ENCODE measurements around the gene CCDC148.
A peak's percentile ranks its signal among the peaks of the same experiment; 100 is the strongest.
"Not testable (repeated sequence)": the region's sequence is repeated elsewhere in the genome, so short reads cannot be mapped to it uniquely, and the experiment has no call there.

CCDC148 gene

DNA sequence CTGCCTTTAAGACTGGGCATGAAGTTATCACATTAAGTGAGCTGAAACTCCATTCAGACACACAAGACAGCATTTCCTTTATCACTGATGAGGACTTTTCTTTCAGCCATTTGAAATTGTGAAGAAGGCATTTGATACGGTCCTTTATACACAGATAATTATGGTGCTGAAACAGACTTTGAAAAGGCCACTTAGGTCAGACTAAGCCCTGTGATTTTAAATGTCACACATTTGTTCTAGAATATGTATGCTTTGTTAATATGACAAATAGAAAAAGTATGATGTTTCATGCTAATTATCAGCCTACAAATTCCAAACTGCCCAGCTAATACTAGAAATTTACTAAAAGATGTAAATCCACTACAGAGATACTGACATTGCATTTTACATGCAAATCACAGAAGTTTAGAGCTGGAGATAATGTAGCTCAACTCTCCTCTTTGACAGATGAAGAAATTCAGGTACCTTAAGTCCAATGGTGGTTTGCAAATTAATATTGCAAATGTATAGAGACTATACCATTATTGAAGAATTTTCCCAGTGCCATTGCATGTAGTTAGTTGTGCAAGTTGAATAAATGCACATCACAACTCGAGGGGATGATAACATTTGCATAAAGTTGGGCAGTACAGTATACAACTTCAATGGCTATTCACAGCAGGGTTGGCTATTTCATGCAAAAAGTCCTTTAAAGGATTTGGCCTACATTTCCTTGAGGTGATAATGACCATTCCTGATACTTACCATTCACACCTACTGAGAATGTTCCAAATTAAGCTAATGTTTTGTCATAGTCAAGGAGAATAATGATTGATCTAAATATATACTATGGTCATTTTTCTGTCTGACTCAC lies 179.7 kb downstream of the CCDC148 start:
- DNase-seq: no peak

DNA sequence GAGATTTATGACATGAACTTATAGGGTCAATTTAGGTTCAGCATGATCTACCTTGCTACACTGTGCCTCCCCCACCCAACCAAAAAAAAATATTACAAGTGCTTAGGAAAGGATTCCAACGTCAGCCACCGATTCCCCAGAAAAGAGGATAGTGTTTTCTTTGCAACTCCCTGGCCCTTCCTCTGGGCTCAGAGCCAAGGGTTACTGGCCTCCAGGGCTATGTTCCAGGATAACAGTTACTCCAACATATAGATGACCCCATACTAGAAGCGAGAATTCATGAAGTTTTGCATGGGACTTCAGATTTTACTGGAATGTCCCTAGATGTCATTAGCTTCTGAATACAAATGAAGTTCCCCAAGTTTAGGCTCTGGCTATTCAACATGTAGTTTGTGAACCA lies 182.8 kb downstream of the CCDC148 start:
- DNase-seq: no peak

DNA sequence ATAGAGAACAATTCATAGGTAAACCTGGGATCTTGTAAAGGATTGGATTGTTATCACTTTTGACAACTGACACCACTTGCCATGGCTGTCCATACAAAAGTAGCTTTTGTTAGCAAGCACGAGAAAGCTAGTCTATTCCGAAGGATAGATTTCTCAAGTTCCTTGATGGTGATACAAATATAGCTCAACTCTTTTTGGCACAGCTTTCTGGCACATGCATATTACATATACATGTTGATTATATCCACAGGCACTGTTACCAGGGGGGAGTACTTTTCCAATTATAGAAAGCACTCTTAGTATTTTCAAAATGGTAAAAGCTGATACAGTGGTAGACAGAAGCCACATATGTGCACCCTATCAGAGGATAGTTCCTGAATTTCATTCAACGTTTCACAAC lies 186.0 kb downstream of the CCDC148 start:
- no peak for DNase-seq

DNA sequence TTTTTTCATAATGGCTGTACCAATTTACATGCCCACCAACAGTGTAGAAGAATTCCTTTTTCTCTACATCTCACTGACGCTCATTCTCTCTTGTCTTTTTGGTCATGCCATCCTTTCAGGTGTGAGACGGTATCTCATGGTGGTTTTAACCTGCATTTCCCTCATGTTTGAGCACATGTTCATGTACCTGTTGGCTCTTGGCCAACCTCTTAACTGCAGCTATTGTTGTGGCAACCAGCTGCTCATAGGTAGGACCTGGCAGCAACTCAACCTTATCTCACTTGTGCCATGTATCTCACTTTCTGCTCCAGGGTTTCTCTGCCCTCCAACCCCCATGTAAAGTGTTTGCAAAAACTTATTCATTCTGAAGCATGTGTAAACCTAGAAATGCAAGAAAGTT lies 187.4 kb downstream of the CCDC148 start:
- peak; percentile 90 for DNase-seq

DNA sequence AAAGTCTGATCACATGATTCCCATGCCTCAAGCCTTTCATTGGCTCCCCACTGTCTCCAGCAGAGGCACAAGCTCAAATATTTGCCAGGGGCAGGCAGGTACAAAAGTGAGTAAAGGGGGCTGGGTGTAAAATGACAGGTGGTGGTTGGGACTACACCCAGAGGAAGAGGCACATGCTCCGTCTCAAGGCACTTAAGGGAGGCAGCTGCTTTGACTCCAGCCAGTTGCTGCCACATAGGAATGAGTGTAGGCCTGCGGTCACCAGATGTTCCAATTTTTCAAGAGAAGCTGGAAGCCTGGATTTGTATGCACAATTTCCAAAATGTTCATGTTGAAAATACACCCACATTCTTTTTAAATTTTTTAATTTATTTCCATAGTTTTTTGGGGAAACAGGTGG lies 190.4 kb downstream of the CCDC148 start:
- peak; percentile 77 for DNase-seq

DNA sequence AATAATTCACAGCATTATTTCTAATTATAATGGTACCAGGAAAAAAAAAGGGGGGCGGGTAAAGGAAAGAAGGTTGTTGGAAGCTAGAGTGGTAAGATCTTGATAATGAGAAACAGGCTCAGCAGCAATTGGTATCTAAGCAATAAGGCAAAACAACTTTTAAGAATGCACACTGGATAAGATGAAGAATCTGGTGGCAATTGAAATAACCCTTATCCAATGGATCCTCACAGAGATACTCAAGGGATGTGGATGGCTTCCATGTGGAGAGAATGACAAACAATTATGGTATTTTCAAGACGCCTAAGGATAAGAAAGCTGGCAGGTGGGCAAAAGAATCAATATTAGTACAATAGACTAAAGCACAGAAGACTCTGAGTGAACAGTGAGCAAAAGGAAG lies 201.3 kb downstream of the CCDC148 start:
- no peak for DNase-seq

DNA sequence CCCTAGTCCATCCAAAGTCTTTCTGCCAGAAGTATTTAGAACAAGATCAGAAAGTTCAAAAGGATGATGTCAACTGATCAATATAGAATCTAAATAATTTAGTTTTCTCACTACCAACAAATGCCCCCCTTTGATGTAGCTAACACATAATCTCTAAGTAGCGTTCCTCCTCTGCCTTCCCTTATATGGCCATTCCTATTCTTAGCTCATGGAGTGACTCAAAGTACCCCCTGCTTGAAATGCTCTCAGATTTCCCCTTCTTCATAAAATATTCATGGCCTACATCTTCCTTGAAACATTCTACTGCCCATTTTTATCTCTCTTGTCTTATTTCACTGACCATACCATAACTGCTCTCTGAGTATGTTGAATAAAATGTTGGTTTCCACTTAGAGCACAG lies 203.4 kb downstream of the CCDC148 start:
- no peak for DNase-seq

DNA sequence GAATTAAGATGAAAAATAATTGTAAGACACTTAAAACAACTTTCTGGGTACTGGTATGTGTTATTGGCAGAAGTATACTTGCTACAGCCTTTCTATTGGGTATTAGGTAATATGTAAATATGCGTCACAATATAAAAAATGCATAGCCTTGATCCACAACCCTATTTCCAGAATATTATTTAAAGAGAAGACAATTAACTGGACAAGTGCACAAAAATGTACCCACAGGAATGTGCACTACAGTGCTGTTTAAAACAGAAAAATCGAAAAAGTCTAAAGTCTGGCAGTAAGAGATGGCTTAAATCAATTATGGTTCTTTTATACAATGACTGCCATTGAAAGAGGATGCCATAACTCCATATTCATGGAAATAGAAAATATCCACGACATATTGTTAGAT lies 205.2 kb downstream of the CCDC148 start:
- no peak for DNase-seq

DNA sequence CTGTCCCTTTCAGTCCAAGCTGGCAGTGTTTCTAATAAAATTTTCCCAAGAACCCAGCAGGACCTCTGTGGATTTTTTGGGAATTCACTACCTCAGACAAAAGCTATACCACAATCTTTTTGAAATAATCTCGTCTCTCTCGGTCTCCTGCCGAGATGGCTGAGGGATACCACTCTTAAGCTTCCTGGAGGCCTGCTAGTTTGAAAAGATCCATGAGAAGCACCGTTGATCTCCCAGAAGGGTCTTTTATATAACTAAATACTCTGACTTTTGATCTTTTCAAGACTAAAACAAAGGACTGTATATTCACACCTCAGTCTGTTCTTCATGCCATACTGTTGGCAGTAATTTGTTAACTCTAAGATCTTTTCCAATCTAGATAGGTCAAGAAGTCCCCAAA lies 213.2 kb downstream of the CCDC148 start:
- DNase-seq: no peak

DNA sequence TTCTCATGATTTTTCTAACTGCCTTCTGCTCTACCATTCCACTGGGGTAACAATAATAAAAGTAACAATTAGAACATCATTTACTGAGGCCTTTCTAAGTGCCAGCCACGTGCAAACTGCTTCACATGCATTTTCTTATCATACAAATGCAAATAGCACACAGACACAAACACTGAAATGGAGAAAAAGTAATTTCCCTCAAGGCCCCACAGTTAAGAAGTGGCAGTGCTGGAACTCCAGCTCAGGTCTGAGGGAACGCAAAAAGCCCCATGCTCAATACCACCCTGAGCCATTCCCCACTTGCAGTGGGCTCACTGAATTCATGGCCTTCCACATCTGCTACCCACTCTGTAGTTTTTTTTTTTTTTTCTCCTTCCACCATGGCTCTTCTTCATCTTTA lies 214.3 kb downstream of the CCDC148 start:
- DNase-seq: no peak

DNA sequence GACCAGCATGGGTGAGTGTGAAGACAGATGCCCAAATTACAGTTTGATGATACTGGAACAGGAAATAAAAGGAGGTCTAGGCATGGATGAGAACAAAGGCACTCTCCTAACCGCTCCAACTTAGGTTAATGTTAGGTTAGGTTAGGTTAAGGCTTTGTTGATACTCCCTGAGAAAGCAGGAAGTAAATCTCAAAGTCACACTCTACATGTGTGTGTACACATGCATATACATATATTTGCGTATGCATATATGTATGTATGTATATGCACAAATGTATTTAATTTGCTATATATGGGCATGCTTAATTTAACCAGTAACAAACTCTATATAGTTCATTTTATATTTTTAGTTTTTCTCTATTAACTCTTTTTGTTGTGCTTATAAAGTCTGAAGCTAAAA lies 215.6 kb downstream of the CCDC148 start:
- no peak for DNase-seq

DNA sequence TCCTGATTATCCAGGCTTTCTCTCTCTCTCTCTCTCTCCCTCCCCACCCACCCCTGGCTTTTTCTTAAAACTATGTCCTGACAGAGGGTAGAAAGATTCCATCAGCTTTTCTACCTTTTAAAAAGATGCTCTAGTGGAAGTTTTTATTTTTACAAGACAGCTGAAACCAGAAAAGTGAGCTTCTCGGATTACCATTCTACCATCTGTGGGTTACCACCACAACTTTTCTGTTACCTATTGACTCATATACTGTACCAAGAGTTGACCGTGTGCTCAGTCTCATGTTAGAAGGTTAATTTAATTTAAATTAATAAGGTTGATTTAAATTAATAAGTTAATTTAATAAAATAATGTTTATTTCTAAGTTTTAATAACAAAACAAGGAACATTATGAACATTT lies 217.3 kb downstream of the CCDC148 start:
- peak; percentile 68 for DNase-seq

DNA sequence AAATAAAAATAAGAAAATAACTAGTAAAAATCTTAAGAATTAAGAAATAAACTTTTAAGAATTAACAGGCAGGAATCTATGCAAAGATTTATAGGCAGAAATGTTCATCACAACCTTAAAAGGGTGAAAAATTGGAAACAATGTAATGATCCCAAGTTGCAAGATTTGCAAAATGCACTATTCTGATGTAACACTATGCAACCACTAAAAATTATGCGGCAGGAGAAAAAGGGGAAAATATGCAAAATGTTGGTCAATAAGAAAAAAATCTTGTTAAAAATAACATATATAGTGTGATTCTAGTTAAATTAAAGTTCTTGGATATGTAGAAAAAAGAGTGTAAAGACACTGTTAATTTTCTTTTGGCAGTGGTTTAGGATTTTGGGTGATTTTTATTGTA lies 222.1 kb downstream of the CCDC148 start:
- DNase-seq: no peak

DNA sequence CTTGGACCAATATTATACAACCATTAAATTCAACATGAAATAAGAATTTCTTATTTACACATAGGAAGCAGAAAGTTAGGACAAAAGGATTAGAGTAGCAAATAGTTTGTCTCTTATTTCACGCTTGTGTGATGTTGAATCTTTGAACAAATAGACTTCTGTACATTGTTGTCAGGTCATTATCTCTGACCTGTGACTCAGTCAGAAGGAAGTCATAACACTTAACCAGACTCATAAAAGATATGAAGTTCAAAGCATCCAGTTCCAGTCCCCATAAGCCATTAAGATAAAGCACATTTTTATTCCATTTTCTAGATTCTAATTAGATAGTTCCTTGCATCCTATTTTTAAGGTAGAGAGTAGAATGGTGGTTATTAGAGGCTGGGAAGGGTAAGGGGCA lies 224.1 kb downstream of the CCDC148 start:
- DNase-seq: no peak

DNA sequence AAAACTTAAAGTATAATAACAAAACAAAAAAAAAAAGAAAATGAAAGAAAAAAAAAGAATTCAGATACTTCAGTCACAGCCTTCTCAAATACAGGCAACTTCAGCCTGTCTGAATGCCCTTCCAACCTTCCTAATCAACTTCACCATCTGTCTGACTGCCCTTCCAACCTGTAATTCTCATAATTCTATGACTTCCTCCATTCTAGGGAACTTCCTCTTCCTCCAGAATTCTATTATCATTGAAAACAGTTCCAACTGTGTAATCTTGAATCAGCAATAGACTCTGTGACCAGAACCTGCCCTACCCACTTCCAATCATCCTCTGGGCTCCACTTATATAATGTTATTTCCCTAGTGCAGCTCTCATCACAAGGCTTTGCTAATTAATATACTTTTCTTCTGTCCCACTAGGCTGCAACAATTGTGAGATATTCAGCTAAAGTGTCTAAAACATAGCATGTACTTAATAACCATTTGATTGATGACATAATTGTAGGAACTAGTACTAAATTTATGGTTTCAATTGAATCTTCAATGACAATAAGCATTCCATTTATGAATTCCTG lies 227.5 kb downstream of the CCDC148 start:
- no peak for DNase-seq

DNA sequence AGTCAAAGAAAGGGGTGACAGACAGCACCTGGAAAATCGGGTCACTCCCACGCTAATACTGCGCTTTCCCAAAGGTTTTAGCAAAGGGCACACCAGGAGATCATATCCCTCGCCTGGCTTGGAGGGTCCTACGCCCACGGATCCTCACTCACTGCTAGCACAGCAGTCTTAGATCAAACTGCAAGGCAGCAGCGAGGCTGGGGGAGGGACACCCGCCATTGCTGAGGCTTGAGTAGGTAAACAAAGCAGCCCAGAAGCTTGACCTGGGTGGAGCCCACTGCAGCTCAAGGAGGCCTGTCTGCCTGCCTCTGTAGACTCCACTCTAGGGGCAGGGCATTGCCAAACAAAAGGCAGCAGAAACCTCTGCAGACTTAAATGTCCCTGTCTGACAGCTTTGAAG lies 233.5 kb downstream of the CCDC148 start:
- not testable (repeated sequence) for DNase-seq

DNA sequence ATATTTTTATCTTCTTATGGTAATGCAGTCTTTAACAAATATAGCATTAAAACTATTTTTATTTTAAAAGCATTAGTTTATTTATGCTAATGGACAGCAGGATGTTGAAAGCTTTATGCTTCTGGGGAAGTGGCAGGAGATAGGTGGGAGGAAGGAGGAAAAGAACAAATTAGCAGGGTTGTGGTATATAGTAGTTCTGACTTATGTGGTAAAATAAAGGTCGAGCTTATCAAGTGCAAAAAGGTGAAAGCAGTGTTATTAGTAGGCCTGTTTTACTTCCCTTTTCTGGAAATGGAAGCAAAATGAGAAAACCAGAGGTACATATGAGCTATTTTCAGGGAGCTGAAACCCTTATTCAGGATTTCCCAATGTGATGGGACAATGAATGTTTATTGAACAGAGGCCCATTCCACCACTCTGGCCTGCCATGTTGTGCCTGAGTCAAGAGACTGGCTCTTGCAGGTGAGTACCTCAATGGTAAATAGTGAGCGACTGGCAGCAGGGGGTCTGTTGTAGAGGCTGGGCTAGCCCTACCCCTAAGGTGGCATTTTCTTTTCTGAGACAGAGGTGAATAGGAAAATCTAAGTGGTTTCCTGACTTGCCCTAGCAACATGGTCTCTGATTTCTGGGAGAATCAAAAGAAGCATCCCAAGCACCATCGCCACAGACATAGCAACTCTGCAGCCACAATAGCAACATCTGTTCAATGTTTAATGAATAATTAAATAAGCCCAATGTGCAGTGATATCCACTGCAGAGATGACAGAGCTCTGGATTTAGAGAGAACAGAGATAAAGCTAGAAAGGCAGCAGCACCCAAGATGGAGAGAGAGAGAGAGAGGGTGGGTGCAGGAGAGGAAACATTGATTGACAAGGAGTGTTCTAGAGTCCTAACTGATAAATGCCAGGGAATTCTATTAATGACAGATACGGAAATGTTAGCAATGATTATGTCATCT lies 235.2 kb downstream of the CCDC148 start:
- DNase-seq: no peak

DNA sequence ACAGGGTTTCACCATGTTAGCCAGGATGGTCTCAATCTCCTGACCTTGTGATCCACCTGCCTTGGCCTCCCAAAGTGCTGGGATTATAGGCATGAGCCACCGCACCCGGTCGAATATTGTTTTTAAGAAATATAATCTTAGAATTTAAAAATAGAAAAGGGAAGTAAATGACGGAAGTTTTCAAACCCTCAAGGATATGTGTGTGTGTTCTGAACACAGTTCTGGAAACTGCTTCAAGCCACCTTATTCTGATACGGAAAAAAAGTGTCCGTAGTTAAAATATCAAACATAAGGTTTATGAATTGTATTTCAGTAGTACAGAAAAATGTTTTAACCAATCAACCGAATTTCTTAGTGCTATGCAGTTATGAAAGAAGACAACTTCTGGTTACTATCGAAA lies 239.0 kb downstream of the CCDC148 start:
- DNase-seq: no peak

DNA sequence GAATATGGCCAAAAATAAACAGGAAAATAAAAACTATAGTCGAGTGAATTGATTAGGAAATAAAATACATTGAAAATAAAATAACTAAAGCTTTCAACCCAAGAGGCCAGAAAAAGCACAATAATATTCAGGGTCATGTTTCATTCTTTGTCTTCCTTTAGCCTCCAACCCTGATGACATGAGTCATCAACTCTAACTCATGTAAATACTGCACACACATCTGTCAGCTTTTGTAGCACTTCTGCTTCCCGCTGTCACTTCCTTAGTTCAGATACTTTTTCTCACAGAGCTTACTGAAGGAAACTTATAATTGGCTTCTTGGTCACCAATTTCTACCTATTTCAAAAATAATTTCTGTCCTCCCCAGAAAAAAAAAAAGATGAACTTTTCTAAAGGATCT lies 242.1 kb downstream of the CCDC148 start:
- DNase-seq: peak; percentile 76

DNA sequence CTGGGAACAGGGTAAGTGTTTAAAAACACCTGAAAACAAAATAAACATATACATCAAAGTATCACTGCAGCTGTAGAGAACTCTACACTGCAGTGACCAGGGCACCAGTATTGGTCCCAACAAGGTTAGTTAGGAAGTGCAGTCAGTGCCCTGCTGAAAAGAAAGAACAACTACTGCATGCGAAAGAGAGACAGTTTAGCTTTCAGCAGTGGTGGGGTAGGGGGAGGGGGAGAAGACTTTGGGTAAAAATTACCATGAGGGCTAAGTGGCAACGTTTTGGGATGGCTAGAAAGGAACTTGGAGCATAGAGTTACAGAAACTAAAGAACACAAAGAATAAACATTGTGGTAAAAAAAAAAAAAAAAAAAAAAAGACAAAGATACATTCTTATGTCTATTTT lies 242.8 kb downstream of the CCDC148 start:
- DNase-seq: no peak

DNA sequence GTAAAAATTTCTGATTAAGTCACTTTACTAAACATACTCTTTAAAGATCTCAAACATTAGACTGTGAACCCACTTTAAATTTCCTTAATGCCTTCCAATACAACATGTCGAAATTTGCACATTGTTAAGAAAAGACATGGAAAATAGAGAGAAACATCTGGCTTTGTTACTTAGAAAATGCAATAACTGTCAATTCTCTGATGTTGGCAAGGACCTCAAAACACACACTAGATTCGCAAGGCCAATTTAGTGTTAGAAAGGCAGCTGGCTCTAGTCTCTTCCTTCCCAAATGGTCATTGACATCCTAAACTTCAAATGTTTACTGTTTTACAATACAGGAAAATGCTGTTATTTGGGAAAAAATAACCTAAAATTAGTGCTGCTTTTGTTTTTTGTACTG lies 244.3 kb downstream of the CCDC148 start:
- no peak for DNase-seq

DNA sequence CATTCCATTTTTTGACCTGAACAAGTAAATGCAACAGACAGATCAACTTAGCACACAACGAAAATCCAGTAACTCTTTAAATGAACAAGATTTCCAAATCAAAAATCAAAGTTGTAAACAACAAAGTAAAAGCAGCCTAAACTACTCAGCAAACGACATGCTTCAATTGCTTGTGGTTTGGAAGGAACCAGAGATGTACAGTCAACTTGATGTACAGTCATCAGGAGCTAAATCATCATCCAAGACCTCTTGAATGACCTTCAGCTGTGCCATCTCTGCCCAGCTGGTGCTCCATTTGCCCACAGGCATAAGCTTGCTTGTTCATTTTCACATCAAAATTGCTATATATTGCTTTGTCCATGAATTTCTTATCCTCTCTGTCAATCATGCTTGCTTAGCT lies 245.1 kb downstream of the CCDC148 start:
- no peak for DNase-seq

DNA sequence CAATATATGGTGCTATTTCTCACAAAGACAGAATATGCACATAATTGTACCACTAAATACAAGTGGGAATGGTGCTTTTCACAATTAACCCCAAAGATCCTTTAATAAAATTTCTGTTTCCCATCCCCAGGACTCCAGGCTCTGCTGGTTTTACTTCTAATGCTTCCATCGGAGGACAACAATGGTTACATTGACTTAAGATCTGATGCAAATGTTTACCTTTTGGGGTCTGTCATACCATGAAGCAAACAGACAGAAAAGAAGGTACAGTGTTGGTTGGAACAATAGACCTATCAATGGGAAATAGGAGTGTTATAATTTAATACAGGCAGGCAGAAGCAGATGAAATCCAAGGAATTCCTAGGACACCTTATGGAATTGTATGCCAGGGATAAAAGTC lies 249.2 kb downstream of the CCDC148 start:
- DNase-seq: no peak

DNA sequence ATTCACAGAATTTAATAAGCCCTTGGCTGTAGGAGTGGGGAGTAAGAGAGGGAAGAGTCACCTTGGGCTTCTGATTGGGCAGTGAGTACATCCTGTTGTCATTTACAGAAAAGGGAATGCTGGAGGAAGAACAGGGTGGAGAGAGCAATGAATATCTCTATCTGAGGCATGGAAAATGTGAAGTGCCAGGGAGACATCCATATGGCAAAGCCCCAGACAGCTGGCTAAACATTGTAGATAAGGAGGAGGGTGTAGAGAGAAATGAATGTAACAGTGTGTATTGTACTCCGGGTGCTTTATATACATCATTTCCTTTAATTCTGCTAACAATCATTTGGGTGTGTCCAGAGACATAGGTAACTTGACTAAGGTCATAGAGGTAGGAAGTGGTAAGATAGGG lies 251.3 kb downstream of the CCDC148 start:
- DNase-seq: peak; percentile 30
